Stimulated activated CD8-positive, alpha-beta memory T cell treated with anti-CD3 and anti-CD28 coated beads, Interleukin-7, amount 100 ng/mL, for 24 hours (primary cell): ENCODE measurements around the gene HORMAD1.
"Not testable (repeated sequence)": the region's sequence is repeated elsewhere in the genome, so short reads cannot be mapped to it uniquely, and the experiment has no call there.

Source experiments
- DNase-seq: peaks from one replicate; pipeline ENCODE4 v3.0.0-alpha.2; 2020; ENCODE audit warnings: low read depth

Gene HORMAD1, protein sequence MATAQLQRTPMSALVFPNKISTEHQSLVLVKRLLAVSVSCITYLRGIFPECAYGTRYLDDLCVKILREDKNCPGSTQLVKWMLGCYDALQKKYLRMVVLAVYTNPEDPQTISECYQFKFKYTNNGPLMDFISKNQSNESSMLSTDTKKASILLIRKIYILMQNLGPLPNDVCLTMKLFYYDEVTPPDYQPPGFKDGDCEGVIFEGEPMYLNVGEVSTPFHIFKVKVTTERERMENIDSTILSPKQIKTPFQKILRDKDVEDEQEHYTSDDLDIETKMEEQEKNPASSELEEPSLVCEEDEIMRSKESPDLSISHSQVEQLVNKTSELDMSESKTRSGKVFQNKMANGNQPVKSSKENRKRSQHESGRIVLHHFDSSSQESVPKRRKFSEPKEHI

DNA sequence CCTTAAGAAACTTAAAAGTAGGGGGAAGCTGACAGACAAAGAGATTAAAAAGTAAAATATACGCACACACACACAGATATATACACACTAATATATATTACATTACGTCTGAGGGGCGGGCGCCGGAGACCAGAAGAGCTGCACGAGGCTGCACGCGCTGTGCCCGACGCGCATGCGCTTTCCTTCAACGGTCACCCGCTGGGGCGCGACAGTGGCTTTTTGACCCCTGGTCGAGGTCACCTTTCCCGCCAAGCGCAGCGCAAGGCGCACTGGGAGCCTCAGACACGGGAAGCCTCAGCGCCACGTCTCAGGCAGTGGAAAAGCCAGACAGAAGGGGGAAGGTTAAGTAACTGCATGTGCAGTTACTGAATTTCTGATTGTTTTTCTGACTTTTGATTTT is at the start of gene HORMAD1:
Gene HORMAD1 (minus strand): TSS at position 193 of the 400 bp plus-strand sequence. CDS start 1,390 bp downstream, outside the sequence.
- DNase-seq, result no peak

DNA sequence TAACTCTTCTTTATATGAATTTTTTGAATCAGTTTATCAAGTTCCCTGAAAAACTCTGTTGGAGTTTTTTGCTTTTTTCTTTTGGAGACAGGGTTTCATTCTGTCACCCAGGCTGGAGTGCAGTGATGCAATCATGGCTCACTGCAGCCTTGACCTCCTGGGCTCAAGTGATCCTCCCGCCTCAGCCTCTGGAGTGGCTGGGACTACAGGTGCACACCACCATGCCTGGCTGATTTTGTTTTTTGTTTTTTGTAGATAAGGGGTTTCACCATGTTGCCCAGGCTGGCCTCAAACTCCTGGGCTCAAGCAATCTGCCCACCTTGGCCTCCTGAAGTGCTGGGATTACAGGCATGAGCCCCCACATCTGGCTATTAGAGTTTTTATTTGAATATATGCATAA is 47.0 kb upstream of the HORMAD1 start:
- DNase-seq, result not testable (repeated sequence)

DNA sequence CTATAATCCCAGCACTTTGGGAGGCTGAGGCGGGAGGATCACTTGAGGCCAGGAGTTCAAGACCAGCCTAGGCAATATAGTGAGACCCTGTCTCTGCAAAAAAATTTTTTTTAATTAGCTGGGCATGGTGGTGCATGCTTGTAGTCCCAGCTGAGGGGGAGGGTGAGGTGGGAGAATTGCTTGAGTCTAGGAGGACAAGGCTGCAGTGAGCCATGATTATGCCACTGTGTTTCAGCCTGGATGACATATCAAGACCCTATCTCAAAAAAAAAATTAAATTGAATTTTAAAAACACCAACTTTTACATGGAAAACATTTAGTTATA is 45.2 kb upstream of the HORMAD1 start:
- not testable (repeated sequence) for DNase-seq

DNA sequence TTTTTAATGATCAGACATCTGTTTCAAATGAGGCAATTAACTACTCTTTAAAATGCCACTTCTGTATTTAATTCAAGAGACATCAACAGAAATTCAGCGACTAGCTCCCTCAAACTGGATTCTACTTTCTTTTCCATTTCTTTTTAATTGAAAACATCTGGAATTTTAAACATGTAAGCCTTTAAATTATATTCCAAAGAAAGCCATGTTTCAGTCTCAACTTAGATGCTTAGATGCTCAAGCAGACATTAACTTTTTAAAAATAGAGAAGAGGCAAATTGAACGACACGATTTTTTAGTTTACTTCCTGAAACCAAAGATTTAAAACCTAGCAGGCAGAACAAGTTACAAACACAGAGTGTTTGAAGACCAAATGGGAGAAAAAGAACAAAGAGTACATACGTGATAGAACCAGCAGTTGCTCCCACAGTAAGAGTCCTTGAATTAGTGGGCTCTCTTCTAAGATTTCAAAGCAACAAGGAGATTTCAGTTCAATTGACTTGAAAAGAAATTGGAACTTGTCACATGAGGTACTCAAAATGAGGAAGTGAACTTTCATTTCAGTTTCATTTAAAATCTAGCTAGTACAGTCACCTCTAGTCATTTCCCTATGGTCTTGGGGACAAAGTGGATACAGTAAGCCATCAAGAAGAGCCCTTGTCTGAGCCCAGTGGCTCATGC is 44.7 kb upstream of the HORMAD1 start, which contains the start of gene CTSS:
Gene CTSS (minus strand): TSS at position 483 of the 681 bp plus-strand sequence. CDS start 1,015 bp downstream, outside the sequence.
- DNase-seq, result no peak

DNA sequence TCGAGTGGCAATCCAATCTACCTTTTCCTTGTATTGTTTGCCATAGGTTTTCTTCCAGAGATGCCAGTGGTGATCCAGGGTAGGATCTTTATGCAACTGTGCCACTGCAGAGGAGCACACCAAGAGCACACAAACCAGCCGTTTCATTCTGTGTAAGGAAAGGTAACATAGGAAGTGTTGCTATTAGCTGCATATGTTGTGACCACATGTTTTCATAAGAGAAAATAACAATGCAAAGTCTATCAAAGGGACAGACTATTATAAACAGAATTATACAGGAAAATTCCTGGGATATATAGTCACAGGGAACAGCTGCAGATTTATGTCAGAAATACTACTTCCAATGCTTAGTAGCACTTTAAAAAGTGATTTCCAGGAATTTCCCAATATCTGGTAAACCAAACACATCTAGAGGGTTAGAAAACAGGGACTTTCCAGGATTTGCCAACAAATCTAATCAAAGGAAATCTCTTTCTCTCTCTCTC is 44.0 kb upstream of the HORMAD1 start:
- DNase-seq, result no peak

DNA sequence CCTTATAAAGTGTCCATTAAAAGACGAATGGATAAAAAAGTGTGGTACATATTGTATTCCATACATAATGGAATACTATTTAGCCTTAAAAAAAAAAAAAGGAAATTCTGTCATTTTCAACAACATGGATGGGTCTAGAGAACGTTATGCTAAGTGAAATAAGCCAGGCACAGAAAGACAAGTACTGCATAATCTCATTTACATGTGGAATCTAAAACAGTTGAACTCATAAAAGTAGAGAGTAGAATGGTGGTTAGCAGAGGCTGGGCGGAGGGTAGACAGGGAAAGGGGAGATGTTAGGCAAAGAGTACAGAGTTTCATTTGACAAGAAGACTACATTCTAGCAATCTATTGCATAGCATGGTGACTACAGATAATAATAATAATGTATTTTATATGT is 42.3 kb upstream of the HORMAD1 start:
- no peak for DNase-seq

DNA sequence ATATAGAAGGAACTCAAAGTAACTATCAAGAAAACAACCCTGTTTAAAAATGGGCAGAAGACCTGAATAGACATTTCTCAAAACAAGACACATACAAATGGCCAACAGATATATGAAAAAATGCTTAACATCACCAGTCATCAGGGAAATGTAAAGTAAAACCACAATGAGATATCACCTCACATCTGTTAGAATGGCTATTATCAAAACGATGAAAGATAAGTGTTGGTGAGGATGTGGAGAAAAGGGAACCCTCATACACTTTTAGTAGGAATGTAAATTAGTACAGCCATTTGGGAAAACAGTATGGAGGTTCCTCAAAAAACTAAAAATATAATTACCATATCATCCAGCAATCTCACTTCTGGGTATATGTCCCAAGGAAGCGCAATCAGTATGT is 41.9 kb upstream of the HORMAD1 start:
- DNase-seq, result no peak

DNA sequence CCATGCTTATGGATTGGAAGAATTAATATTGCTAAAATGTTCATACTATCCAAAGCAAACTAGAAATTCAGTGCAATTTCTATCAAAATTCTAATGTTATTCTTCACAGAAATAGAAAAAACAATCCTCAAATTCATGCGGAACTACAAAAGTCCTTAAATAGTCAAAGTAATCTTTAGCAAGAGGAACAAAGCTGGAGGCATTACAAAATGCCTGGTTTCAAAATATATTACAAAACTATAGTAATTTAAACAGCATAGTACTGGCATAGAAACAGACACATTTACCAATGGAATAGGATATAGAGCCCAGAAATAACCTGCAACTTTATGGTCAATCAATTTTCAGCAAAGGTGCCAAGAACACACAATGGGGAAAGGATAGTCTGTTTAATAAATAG is 41.1 kb upstream of the HORMAD1 start:
- DNase-seq, result no peak

DNA sequence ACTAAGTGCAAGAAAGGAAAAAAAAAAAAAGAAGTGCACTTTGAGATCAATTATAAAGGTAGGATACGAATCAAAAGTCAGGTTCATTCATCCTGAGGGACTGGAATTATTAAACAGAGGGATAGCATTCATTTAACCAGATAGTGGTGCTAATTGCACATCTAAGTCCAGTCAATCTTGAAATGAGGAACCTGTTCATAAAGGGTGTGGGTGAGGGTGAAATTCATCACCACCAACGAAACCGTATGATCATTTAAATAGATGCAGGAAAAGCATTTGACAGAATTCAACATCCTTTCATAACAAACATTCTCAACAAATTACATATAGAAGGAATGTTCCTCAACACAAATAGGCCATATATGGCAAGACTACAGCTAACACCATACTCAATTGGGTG is 39.3 kb upstream of the HORMAD1 start:
- DNase-seq, result no peak

DNA sequence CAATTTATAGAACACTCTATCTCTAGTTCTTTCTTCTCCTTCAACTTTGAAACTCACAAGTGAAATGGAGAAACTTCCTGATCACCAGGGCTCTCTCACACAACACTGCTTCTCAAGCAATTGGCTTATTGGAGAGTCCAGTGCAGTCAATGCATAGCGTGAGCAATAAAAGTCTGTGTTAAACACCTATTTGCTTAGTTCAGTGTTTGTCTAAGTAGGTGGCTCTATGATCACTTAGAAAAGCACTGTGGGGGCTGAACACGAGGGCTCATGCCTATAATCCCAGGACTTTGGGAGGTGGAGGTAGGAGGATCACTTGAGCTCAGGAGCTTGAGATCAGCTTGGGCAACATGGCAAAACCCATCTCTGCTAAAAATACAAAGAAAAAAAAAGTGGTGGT is 32.7 kb upstream of the HORMAD1 start:
- no peak for DNase-seq

DNA sequence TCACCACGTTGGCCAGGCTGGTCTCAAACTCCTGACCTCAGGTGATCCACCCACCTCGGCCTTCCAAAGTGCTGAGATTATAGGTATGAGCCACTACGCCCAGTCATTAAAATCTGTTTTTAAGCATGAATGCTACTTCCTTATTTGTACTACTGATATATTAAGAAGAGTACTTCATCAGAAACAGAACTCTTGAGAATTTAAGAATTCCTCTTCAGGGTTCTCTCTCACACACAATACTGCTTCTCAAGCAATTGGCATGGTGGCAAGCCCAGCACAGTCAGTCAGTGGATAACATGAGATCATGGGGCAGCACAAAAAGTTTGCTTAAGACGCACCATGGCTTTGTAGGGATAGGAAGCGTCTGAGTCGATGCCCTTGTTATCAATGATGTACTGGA is 30.7 kb upstream of the HORMAD1 start:
- DNase-seq, result no peak

DNA sequence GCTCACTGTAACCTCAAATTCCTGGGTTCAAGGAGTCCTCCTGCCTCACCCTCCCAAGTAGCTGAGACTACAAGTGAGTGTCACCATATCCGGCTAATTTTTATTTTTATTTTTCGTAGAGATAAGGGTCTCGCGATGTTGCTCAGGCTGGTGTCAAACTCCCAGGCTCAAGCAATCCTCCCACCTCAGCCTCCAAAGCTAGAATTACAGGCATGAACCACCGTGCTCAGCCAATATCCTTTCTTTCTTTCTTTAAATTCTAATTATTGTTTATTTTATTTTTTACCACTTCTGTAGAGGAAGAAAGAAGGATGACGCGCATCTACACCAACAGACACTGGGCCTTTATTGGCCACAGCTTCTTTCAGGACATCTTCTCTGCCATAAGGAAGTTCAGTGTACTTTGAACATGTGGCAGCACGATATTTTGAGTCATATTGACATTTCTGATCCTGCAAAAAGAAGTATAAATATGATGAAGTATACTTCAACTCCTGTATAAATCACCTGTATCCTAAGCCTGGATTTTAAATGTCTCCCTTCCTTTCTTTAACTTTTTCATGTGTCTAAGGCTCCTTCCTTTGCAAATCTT is 29.1 kb upstream of the HORMAD1 start:
- DNase-seq, result no peak

DNA sequence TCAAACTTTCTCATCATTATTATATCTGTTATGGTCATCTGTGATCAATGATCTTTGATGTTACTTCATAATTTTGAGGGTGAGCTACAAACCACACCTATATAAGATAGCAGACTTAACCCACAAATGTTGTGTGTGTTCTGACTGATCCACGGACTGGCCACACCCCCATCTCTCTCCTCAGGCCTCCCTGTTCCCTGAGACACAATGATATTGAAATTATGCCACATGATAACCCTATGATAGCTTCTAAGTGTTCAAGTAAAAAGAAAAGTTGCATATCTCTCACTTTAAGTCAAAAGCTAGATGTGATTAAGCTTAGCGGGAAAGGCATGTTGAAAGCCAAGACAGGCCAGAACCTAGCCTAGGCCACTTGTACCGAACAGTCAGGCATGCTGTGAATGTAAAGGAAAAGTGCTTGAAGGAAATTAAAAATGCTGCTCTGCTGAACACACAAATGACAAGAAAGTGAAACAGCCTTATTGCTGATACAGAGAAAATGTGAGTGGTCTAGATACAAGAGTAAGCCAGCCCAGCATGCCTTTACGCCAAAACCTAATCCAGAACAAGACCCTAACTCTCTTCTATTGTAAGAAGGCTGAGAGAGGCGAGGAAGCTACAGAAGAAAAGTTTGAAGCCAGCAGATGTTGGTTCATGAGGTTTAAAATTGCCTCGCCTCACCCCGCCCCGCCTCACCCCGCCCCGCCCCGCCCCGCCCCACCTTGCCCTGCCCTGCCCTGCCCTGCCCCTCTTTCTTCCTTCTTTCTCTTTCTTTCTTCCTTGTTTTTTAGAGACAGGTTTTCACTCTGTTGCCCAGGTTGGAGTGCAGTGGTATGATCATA is 28.4 kb upstream of the HORMAD1 start:
- no peak for DNase-seq

DNA sequence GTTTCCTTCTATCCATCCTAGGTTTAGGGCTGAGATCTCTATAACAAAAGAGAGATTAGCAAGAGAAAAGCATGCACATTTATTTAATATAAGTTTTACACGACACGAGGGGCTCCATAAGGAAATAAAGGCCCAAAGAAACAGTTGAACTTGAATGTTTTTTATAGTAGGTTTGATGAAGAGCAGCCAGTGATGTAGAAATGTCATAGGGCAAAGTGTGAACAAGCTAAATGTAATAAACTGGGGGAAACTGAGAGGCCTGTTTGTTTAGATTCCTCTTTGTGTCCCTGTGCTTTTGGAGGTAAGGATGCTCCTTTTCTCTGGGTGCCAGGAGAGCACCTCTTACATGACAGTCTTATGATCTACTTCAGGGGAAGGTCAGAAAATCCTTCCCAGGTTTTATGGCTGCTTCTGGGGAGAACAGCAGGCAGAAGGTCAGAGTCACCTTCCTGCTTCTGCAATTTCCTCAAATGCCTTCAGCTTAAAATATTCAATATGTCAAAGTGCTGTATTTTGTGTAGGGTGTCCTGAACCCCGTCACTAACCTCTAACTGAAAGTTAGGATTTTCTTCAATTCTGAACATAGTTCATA is 9.5 kb upstream of the HORMAD1 start:
- no peak for DNase-seq

DNA sequence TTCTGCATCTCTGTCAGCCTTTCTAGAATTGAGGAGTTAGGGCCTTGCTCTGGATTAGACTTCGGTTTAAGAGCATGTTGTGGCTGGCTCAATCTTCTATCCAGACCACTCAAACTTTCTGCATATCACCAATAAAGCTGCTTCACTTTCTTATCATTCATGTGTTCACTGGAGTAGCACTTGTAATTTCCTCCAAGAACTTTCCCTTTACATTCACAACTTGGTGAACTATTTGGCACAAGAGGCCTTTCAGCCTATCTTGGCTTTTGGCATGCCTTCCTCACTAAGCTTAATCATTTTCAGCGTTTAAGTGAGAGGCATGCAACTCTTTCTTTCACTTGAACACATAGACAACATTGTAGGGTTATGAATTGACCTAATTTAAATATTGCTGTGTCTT is 3.6 kb upstream of the HORMAD1 start:
- DNase-seq, result no peak

DNA sequence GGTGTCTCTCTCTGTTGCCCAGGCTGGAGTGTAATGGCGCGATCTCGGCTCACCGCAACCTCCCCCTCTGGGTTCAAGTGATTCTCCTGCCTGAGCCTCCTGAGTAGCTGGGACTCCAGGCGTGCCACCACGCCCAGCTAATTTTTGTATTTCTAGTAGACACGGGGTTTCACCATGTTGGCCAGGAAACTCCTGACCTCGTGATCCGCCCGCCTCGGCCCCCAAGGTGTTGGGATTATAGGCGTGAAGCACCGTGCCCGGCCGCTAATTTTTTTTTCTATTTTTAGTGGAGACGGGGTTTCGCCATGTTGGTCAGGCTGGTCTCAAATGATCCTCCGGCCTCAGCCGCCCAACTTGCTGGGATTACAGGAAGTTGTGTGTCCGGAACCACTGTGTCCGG is 597 bp downstream of the HORMAD1 start:
- DNase-seq, result no peak

DNA sequence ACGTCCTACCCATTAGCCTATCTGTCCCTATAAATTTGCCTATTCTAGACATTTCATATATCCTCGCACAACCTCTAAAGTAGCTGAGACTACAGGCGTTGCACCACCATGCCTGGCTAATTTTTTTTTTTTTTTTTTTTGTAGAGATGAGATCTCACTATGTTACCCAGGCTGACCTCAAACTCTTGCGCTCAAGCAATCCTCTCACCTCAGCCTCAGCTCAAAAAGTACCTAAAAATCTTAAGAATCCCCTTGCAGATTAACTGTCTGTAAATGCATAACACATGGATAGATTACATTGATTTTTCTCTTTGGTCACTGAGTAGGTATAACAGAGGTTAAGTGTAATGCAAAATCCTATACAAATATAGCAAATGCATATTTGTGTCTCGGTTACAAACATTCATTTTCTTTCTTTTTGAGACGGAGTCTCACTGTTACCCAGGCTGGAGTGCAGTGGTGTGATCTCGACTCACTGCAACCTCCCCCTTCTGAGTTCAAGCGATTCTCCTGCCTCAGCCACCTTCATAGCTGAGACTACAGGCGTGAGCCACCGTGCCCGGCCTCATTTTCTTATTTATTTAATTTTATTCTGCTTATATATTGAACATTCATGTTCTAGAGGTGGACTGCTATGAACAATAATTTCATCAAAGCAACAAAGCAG is 2.3 kb downstream of the HORMAD1 start:
- no peak for DNase-seq

DNA sequence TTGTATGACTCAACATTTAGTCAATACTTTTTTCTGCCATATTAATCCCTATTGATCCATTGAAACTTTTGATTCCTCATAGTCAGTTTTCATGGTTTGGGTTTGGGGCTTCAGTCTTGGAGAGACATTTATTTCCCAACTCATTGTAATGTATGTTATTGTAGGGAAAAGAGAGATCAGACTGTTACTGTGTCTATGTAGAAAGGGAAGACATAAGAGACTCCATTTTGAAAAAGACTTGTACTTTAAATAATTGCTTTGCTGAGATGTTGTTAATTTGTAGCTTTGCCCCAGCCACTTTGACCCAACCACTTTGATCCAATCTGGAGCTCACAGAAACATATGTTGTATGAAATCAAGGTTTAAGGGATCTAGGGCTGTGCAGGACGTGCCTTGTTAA is 11.7 kb downstream of the HORMAD1 start:
- not testable (repeated sequence) for DNase-seq

DNA sequence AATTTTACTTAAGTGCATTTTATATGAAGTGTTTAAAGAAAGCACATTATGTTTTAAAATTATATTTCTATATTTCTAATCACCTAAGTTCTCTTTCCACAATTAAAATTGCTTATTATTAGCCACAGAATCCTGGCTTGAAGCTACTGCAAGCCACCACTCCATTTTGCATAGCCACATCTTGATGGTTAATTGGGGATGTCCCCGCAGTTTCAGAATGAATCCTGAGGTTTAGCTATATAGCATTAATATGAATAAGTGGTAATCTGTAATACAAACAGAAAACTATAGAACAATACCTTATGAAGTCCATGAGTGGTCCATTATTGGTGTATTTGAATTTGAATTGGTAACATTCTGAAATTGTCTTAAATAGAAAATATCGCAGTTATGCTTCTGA is 12.1 kb downstream of the HORMAD1 start:
- no peak for DNase-seq

DNA sequence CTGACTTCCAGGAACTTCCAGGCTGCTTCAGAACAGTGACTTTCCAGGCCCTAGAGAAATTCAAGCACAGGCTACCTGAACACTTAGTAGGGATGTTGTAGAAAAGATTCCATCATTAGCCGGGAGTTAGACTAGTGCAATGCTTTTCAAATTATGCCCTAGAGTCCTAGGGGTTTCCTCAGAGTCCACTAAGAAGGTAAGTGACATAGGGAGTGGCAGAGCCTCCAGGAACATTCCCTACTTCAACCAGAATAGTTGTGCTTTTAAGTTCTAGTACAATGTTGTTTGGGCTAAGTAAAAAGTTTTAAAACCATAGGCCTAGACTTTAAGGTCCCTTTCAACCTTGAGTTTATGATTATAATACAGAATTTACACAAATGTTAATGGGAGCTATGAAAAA is 14.6 kb downstream of the HORMAD1 start:
- DNase-seq, result no peak

DNA sequence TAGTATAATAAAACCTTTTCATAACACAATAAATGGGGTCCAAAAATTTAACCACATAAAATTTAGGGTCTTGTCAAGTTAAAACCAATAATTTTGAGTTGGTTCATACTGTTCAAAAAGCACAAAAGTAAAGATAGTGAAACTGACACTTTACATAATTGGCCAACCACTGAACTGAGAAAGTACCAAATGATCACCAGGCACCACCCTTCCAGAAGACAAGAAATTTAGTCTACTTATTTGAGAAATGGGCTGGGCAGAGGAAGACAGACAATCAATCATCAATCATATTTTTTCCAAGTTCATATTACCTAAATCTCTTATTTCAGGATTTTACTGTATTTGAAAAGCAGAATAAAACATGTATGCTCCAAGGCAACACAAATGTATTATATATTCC is 17.3 kb downstream of the HORMAD1 start:
- no peak for DNase-seq
